NOMO-1 treated with dmso at 0.1 percent for 144 hours (cell line): Measurements from ENCODE around the gene CYB5R4.
"Not testable (repeated sequence)": the region's sequence is repeated elsewhere in the genome, so short reads cannot be mapped to it uniquely, and the experiment has no call there.

ENCODE experiments used
- DNase-seq: peaks from one replicate; lab custom pipeline; 2025; ENCODE audit not compliant: unreplicated experiment; lab: John Stamatoyannopoulos, UW

Gene CYB5R4

DNA sequence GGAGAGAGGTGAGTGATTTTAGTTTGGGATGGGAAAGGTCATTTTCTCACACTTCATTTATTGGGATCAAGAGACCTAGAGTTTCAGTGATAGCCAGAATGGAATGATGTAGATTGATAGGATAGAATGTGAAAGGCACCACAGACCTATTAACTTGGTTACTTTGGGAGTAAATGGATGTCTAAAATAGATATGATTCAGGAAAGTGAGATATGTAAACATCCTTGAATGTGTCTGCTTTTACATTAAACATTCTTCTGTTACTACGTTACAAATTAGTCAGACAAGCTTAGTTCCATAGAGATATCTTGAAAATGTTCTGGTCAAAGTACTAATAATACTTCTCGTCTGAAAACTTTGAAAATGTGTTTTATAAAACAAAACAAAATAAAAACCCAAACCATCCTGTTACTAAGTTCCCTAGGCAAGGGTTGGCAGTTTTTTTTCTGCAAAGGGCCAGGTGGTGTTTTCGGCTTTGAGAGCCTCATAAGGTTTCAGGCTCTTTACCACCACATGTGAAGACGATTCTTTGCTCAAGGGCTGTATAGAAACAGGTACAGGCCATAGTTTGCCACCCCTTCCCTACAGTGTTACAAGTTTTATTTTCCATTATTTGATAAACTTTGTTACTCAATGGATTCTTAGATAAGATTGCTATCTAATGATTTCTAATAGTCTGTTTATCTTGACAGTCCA, 3.4 kb downstream of the CYB5R4 start:
- DNase-seq = no peak

DNA sequence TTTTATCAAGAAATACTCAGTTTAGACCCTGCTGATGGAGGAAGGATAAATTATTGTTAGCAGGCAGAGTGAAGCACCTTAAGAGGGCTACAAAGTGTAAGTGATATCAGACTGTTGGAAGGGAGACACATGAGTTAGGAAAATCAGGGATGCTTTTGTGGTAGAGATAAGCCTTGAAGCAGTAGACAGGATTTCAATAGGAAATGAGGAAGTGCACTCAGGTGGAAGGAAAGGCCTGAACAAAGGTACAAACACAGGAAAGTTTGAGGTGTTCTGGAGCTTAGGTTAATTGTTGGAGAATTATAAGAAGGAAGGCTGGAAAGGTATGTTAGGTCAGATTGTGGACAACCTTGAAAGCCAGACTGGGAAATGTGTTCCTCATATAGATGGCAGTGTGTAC, 7.6 kb downstream of the CYB5R4 start:
- DNase-seq = no peak

DNA sequence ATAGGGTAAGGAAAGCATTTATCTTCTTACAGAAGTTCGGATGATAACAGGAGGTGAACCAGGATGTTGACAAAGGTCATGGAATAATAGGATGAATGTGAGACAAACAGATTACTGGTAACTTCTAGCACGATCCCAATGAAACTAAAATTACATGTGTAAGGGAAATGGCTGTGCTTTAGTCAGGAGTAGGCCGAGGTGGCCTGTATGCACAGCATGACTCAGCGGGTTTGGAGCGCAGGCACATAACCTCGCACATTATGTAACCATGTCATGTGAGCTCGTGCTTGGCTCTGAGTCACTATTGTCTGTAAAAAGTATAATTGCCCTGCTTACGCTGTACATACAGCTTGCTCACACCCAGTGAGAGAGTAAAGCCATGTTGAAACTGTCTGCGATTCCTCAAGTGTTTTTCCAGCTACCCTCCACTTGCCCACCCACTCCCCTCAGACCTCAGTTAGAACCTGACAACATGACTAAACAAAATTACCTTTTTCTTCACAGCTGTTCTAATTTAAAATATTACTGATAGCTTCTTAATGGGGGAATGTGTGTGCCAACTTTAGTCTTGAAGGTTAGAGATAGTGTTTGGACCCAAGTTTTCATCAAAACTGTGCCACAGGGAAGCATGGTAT, 8.2 kb downstream of the CYB5R4 start:
- DNase-seq = peak; percentile 66

DNA sequence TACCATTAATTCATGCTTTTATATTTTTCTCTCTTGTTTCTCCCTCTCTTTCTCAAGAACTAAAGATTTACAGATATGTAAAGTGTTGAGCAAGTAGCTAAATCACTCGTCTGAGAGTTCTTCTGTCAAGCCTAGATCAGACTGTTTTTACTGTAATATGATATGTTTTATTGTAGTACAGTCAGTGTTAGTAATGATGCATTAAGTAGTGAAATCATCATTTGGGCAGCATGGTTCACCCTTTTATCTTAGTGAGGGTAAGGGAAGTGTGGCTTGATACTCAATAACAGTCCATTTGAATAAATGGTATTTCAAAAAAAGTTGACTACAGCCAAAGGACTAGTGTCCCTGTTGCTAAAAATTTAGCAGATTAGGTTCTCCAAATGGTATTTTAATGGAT, 9.2 kb downstream of the CYB5R4 start:
- no peak for DNase-seq

DNA sequence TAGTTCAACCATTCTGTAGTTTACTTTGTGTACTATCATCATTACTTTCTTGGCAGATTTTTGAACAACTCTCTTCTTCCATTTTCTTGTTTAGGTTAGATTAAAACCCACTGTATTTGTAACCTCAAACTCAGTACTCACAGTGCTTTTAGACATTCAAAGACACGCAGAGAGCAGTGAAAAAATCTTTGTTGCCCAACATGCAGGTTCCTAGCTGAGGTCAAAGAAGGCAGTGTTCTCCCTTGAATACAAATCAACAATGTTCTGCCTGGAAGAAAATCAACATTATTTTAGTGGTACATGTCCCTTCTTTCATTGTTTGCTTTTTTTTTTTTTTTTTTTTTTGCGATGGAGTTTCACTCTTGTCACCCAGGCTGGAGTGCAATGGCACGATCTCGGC, 11.2 kb downstream of the CYB5R4 start:
- no peak for DNase-seq

DNA sequence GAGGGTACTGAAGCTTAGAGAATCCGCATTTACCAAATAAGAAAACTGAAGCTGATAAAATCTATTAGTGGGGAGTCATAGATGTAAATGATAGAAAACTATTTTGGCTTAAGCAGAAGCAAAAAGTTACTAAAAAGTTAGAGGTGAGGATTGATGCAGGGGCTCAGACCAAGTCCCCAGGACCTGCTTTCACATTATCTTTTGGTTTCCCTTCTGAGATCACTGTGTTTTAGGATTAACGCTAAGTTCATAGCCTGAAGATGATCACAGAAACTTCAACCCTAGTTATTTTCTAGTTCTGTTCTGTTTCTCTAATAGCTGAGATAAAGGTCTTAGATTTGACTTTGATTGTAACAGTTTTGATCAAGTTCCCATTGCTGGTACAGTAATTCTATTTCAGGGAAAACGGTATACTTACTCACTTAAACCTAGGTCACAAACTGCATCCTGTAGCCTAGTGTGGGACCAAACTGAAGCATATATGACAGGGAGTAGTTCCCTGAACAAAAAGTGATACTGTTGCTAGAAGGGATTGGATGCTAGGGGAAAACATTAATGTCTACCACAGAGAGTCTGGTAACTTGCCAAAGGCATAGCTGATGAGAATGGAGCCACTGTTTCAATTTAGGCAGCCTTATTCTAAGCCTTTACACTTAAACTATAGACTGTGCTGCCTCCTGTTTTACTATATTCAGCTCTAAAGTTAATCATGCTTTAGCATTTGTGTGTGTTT, 13.1 kb downstream of the CYB5R4 start:
- DNase-seq = no peak

DNA sequence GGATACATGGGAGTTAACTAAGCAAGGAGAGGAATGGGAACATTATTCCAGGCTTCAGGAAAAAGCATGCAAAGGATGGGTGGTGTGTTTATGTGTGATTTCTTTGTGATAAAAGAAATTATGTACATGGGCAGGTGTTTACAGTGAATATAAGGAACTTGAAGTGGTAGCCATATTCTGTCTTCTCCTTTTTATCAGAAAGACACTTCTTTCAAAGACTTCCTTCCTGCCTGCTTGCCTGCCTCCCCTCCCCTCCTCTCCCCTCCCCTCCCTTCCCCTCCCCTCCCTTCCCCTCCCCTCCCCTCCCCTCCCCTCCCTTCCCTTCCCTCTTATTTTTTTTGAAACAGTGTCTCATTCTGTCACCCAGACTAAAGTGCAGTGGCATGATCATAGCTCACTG, 14.4 kb downstream of the CYB5R4 start:
- DNase-seq = no peak

DNA sequence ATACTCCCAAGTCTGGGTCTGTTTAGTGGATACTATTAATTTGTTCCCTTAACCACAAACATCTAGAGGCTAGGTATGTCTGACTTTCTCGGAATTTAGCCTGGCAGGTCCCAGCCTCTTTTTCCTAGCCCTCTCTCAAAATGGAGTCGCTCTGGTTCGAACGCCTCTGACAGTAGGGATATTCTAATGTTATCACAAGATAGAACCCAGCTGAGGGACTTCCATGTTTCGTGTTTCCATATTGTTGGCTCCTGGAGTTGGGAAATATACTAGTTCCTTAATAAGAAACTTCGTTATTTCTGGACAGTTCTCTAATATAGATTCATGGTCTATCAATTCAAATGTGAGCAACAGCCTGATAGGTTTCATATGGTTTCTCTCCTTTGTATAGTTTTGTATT, 16.4 kb downstream of the CYB5R4 start:
- no peak for DNase-seq

DNA sequence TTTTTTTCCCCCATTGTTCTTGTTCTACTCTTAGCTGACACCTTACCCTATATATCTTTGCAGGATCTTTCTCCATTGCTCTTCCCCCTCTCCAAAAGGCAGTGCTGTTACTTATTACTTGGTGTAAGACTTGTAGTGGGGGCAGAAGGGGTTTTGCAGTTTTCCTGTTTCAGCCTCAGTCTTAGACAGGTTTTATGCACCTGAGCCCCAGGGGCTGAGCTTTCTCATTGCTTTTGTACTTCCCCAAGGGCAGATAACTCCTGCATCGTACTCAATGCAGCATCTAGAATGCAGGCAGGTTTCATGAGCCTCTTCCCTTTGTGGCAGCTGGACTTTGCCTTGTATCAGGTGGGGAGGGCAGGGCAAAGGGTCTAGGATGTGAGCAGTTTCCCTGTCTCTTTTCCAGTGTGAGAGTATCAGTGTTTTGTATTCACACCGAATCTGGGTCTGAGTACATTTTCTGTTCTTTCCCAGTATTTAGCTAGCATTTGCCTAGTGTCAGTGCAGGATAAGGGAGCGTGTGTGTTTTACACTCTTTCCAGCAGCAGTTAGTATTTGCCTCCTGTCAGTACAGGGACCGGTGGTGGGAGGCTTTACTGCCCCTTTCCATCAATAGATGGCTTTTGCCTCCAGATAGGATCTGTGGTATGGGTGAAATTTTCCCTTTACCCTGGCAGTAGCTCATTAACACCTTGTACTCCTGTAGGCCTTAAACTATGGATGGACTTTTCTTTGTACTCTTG, 19.6 kb downstream of the CYB5R4 start:
- no peak for DNase-seq

DNA sequence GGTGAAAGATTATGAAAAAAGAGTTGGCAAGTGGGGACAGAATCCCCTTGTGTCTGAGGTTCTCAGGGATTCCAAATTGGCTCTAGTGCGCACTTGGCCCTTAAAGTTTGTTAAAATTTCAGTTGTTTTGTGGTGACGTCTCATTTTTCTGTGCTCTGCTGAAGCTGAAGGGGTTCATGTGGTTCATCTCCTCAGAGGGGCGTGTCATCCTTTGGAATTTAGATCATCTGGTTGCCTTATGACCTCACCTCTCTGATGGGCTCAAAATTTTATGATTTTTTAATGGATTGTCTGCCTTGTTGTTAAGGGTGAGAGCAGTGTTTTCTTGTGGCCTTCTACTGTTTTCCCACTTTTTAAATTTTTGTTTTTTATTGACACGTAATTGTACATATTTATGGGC, 20.3 kb downstream of the CYB5R4 start:
- DNase-seq = no peak

DNA sequence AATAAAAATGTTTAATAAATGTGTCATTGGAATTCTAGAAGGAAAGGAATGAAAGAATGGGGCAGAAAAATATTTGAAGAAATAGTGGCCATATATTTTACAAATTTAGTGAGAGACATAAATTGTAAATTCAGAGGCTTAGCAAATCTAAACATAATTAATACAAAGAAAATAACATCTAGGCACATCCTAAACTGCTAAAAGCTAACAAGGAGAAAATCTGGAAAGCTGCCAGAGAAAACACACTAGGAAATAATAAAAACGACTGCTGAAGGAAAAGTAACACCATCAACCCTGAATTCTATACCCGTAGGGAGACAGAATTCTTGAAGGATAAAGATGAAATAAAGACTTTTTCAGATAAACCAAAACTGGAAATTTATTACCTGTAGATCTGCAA, 23.8 kb downstream of the CYB5R4 start:
- no peak for DNase-seq

DNA sequence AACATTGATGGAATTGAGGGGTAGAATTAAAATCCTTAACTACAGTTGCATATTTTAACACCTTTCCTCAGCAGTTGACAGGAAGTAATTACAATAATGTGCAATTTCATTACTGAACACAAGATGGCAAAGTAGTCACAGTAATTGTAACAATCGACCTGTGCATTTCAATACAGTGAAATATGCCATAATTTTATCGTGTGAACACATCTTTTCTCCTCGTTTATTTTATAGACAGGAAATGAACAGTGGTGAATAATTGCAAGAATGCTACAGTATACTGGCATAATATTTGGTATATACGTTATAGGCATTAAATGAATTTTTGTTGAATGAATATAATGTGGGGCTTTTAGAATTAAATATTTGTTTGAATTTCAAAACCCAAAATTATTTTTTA, 25.0 kb downstream of the CYB5R4 start:
- DNase-seq = no peak

DNA sequence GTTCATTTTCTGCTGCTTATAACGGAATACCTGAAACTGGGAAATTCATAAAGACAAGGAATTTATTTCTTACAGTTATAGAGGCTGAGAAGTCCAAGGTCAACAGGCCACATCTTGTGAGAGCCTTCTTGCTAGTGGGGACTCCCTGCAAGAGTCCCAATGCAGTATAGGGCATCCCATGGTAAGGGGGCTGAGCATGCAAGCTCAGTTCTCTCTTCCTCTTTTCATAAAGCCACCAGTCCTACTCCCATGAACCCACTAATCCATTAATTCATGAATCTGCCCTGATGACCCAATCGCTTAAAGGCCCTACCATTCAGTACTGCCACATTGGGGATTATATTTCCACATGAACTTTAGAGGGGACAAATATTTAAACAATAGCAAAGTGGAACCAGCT, 26.5 kb downstream of the CYB5R4 start:
- DNase-seq = no peak

DNA sequence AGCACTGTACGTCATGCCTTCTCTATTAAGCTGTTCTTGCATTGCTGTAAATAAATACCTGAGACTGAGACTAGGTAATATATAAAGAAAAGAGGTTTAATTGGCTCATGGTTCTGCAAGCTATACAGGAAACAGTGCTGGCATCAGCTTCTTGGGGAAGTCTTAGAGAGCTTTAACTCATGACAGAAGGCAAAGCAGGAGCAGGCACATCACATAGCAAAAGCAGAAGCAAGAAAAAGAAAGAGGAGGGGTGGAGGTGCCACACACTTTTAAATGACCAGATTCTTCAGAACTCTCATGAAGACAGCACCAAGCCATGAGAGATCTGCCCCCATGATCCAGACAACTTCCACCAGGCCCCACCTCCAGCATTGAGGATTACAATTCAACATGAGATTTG, 30.1 kb downstream of the CYB5R4 start:
- DNase-seq = no peak

DNA sequence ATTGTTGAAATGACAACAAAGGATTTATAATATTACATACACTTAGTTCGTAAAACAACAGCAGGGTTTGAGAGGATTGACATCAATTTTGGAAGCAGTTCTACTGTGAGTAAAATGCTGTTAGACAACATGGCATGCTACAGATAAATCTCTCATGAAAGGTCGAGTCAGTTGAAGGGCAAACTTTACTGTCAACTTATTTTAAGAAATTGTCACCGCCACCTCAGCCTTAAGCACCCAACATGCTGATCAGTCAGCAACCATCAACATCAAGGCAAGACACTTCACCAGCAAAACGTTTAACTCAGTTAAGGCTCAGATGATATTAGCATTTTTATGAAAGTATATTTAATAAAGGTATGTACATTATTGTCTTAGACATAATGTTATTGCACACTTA, 31.0 kb downstream of the CYB5R4 start:
- no peak for DNase-seq

DNA sequence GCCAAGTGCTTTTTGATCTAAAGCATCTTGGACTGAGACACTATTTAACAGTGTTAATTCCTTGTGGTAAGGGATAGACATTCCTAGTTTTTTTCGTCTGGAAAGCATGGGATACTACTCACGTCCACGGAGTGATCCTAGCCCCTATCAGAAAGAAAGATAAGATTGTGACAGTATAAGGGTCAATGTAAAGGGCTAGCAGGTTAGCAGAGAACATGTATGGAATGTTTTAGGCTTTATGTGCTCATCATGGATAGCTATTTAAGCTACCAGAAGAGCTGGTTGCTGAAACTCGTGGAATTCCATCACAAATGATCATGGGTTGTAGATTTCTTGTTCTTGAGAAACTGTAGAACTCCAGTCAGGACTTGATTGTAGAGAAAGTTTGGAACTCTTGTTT, 32.1 kb downstream of the CYB5R4 start:
- no peak for DNase-seq

DNA sequence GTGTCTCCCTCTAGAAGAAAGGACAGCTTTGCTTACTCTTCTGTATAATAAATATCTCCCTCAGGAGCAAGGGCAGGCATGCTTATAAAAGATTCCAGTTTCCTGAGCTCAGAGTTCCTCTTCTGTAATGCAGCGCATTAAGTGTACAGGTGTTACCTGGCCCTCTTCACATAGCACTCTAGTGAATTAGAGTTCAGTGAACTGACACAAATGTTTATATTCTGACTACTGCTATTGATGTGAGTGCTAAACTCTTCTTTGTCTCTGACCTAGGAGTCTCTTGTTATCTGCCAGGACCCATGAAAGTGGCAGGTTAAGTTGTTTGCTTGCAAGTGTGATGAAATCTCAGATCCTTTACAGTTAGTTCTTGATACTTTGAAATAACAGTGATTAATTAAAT, 33.5 kb downstream of the CYB5R4 start:
- no peak for DNase-seq

DNA sequence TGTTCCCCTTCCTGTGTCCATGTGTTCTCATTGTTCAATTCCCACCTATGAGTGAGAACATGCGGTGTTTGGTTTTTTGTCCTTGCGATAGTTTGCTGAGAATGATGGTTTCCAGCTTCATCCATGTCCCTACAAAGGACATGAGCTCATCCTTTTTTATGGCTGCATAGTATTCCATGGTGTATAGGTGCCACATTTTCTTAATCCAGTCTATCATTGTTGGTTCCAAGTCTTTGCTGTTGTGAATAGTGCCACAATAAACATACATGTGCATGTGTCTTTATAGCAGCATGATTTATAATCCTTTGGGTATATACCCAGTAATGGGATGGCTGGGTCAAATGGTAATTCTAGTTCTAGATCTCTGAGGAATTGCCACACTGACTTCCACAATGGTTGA, 37.6 kb downstream of the CYB5R4 start:
- DNase-seq = not testable (repeated sequence)

DNA sequence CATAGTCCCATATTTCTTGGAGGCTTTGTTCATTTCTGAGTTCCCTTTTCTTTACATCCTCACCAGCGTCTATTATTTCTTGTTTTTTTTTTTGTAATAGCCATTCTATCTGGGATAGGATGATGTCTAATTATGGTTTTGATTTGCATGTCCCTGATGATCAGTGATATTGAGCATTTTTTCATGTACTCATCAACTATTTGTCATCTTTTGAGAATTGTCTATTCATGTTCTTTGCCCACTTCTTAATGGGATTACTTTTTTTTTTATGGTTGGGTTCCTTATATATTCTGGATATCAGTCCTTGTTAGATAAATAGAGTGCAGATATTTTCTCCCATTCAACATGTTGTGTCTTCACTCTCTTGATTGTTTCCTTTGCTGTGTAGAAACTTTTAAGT, 42.1 kb downstream of the CYB5R4 start:
- no peak for DNase-seq

DNA sequence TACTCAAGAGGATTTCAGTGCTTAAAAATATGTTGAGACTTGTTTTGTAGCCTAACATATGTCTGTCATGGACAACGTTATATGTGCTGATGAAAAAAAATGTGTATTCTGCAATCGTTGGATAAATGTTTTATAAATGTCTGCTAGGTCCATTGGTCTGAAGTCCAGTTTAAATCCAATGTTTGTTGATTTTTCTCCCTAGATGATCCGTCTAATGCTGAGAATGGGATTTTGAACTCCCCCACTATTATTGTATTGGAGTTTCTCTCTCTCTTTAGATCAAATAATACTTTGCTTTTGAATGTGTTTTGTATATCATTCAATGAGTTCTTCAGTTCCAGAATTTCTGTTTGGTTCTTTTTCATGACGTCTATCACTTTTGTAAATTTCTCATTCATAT, 44.9 kb downstream of the CYB5R4 start:
- no peak for DNase-seq

DNA sequence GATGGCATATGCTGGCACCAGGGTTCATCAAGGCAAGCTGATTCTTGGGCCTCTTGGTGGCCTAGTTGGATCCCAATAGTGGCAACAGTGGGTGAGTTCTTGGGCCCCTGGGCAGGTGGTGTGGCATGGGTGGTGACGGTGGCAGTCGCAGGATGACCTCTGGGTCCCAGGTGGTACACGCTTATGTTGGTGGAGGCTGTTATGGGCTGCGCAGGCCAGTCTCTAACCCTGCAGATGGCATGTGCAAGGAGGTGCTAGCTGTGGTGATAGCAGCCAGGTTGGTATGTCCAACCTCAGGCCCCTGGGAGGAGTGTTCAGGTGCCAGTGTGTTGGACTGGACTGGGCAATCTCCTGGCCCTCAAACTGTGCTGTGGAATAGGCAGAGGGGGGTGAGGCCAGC, 46.2 kb downstream of the CYB5R4 start:
- DNase-seq = no peak
